HG03439 (cell line): Measurements from ENCODE around the gene AQR.

ENCODE experiments used
- ATAC-seq: cut with Tn5 transposase; IDR thresholded peaks from one replicate; pipeline ENCODE4 v1.9.1; 2021; ENCODE audit warnings: mild to moderate bottlenecking, moderate library complexity; ENCODE audit not compliant: unreplicated experiment

Gene AQR

GRCh38 chr15:34883633-34884032, 85.9 kb downstream of the AQR start:
- ATAC-seq: no peak

DNA sequence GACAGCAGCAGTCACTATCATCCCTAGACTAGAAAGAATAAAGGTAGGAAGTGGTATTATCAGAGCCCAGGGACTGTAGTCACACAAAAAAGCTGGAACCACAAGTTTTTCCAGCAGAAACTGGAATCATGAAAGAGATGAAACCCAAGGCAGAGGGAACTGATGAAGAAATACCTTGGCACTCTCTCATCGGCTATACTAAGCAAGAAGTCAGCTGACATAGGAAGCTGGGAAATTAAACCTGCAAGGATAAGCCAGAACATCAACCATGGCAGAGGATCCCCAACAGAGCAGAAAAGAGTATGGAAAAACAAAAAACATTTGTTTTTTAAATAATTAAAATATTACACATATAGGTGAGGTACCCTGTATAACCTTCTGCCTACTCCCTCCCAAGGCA, 86.5 kb downstream of the AQR start:
- no peak for ATAC-seq

DNA sequence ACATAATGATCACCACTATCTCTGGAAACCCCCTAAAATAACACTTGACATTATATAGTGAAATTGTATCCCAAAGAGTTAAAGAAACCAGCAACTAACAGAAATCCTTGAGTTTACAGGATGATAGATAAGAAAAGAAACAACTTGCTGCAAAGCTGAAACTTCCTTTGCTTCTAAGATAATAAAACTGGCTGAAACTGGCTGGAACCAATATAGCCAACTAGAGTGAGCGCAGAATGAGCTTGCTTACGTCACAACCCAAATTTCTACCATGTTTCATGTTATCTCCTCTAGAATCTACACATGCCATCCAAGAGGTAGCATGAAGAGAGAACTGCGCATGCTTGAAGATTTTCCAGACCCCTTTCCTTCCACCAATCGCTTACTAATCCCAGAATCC, 90.4 kb downstream of the AQR start:
- no peak for ATAC-seq

DNA sequence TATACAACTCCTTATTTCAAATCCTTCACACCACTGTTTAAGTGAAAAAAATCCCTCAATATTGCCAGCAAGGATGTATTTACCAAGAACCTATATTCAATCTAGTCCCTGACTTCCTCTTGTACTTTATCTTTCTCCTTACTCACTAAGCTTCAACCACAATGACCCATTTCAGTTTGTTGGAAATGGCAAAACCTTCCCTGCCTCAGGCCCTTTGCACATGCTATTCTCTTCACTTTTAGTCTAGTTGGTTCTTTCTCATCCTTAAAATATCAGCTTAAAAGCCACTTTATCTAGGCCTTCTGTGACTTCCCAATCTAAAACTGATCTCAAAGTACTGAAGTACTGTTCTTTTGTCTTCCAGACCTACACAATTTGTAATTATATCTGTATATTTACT, 92.9 kb downstream of the AQR start:
- no peak for ATAC-seq

GRCh38 chr15:34869110-34869509, 100.4 kb downstream of the AQR start:
- no peak for ATAC-seq

- ATAC-seq: no peak
These were observed 104.0 kb downstream of the AQR start for GRCh38 chr15:34865531-34865930.

GRCh38 chr15:34861214-34861613, 108.3 kb downstream of the AQR start:
- no peak for ATAC-seq

GRCh38 chr15:34855893-34856292, 113.6 kb downstream of the AQR start:
- no peak for ATAC-seq

GRCh38 chr15:34855413-34855812, 114.1 kb downstream of the AQR start:
- no peak for ATAC-seq

GRCh38 chr15:34854232-34854631, 115.3 kb downstream of the AQR start:
- no peak for ATAC-seq

GRCh38 chr15:34853001-34853758, 116.4 kb downstream of the AQR start:
- ATAC-seq: no peak

GRCh38 chr15:34851751-34852150, 117.8 kb downstream of the AQR start:
- no peak for ATAC-seq

DNA sequence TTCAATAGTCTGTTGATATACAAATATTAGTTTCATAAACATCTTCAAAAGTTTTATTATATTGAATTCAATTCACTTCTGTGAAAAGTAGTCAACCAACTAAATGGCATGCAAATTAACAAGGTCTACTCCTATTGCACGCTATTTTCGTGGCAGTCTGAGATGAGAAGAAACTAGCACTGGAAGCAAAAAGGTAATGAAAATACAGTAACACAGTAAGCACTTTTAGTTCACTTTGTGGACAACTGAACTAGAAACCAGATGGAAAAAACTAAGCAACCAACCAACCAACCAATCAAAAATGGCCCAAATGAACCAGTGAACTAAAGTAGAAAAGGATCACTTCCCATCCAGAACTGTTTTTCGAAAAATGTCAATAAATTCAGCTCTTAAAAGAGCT, 118.5 kb downstream of the AQR start:
- ATAC-seq: no peak

- ATAC-seq: no peak
These were observed 119.4 kb downstream of the AQR start for GRCh38 chr15:34850121-34850520.

GRCh38 chr15:34849364-34849959, 120.1 kb downstream of the AQR start:
- ATAC-seq: no peak

- no peak for ATAC-seq
These were observed 121.9 kb downstream of the AQR start for GRCh38 chr15:34847598-34847997.

GRCh38 chr15:34841262-34841725, 128.2 kb downstream of the AQR start:
- no peak for ATAC-seq

DNA sequence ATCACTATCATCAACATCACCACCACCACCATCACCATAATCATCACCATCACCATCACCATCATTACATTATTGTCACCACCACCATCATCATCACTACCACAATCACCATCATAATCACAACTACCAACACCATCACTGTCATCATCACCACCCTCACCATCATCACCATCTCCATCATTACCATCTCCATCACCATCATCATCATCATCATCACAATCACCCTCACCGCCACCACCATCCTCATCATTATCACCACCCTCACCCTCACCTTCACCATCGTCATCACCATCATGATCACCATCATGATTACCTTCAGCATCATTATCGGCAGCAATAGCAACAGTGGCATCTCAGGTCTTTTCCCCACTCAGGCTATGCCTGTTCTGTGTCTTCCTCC, 131.3 kb downstream of the AQR start:
- ATAC-seq: no peak

DNA sequence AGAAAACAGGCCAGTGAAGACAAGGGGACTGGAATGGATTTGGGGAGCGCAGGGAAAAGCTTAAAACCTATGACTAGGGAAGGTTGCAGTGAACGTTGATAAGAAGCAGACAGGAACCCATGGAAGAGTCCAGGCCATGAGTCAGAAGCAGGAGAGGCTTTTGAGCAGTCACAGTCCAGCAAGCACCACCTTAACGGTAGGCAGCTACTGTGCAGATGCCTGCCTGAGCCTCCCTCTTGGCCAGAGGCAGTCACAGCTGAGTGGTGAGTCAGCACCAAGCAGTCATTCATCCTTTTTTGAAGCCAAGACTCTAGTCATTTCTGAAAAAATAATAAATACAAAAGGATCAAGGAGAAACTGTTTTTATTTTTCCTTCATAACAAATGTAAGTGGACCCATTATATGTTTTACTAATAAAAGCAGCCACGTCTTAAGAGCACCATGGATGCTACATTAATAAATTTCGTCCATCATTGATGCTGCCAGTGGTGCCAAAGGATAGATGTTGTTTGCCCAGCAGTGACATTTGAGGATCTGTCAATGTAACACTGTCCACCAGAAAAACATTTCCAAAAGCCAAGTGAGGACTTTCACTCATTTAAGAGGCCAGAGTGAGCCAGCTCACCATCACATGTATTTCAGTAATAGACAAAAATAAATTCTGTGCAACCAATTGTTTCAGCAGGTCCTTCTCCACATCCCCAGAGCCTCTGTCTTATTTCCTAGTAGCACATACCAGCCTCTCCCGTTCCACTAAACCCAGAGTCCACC, 132.1 kb downstream of the AQR start:
- no peak for ATAC-seq

DNA sequence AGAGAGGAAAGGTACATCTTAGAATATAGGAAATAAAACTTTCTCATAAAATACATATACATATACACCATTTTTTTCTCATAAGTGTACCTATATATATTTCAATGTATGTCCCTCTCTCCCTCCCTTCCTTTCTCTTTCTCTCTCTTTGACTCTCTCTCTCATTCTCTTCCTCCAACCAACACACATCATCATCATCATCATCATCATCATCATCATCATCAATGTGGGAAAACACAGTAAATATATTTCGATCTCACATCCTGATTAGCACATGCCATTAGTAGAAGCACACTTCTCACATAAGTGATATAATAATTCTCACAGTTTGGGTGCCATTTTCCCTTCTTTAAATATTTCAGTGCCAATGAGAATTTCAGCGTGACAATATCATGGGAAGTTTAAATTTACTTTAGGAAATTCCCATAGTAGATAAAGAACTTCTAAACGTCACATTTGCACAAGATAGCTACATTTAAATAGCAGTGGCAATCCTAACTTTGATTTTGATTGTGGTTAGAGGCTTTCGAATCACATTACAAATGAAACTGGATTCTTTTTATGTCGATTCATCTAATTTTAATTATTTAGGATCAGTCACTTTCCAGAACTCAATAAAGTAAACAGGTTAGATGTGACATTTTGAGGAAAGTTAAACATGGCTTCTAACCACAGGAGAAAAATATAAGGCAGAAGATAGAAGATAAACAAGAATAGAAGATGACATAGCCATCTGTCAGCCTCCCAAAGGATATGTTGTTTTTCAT, 141.2 kb downstream of the AQR start:
- no peak for ATAC-seq

DNA sequence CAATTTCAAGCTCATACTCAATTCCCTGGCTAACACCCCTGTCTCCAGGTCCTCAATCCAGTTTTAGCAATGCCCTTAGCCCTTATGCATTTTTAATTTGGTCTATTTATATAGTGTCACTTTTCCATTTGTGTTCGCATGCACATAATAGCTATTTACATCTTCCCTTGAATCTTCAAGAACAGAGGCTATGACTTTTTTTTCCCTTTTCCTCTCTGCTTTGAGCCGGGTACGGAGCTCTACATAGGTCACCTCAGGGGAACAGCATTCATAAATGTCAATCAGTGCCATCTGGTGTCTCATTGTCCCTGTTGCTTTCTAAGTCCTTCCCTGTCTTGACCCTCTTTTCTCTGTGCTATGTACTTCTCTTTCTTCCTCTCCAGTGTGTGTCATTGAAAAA, 147.7 kb downstream of the AQR start:
- no peak for ATAC-seq
